HL-60 (cell line): Measurements from ENCODE around the gene PASK.

Experiments
- GABPA ChIP-seq: IDR thresholded peaks from 2 replicates; pipeline ENCODE4 v1.6.1; 2012; ENCODE audit warnings: low read depth
- POLR2AphosphoS5 ChIP-seq: IDR thresholded peaks from 2 replicates; pipeline ENCODE4 v1.6.1; 2012; ENCODE audit warnings: low read depth
- TF ChIP-seq, protein P1 (sequence below): IDR thresholded peaks from one replicate; pipeline ENCODE4 v1.5.1; 2011; ENCODE audit warnings: low read length, control low read depth, inconsistent platforms; ENCODE audit not compliant: insufficient read depth
- TF ChIP-seq, protein P2 (sequence below): IDR thresholded peaks from 2 replicates; pipeline ENCODE4 v1.6.1; 2012; ENCODE audit warnings: low read depth; ENCODE audit not compliant: insufficient replicate concordance

DNA sequence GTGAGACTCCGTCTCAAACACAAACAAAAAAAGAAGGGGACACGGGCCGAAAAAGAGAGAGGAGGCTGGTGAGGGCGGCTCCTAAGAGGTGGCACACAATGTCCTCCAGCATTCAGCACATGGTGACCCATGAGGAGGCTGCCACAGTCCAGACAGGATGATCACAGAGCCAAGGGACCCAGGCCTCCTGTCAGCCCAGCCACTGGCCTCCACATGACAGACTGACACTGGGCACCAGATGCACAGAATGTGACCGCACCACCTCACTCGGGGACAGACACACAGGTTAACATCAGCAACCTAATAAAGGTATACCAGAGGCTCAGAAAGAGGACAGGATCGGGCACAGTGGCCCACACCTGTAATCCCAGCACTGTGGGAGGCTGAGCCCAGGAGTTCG, 21.0 kb downstream of the PASK start:
- TF ChIP-seq, protein P1, sequence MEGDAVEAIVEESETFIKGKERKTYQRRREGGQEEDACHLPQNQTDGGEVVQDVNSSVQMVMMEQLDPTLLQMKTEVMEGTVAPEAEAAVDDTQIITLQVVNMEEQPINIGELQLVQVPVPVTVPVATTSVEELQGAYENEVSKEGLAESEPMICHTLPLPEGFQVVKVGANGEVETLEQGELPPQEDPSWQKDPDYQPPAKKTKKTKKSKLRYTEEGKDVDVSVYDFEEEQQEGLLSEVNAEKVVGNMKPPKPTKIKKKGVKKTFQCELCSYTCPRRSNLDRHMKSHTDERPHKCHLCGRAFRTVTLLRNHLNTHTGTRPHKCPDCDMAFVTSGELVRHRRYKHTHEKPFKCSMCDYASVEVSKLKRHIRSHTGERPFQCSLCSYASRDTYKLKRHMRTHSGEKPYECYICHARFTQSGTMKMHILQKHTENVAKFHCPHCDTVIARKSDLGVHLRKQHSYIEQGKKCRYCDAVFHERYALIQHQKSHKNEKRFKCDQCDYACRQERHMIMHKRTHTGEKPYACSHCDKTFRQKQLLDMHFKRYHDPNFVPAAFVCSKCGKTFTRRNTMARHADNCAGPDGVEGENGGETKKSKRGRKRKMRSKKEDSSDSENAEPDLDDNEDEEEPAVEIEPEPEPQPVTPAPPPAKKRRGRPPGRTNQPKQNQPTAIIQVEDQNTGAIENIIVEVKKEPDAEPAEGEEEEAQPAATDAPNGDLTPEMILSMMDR: no peak
- TF ChIP-seq, protein P2, sequence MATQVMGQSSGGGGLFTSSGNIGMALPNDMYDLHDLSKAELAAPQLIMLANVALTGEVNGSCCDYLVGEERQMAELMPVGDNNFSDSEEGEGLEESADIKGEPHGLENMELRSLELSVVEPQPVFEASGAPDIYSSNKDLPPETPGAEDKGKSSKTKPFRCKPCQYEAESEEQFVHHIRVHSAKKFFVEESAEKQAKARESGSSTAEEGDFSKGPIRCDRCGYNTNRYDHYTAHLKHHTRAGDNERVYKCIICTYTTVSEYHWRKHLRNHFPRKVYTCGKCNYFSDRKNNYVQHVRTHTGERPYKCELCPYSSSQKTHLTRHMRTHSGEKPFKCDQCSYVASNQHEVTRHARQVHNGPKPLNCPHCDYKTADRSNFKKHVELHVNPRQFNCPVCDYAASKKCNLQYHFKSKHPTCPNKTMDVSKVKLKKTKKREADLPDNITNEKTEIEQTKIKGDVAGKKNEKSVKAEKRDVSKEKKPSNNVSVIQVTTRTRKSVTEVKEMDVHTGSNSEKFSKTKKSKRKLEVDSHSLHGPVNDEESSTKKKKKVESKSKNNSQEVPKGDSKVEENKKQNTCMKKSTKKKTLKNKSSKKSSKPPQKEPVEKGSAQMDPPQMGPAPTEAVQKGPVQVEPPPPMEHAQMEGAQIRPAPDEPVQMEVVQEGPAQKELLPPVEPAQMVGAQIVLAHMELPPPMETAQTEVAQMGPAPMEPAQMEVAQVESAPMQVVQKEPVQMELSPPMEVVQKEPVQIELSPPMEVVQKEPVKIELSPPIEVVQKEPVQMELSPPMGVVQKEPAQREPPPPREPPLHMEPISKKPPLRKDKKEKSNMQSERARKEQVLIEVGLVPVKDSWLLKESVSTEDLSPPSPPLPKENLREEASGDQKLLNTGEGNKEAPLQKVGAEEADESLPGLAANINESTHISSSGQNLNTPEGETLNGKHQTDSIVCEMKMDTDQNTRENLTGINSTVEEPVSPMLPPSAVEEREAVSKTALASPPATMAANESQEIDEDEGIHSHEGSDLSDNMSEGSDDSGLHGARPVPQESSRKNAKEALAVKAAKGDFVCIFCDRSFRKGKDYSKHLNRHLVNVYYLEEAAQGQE: no peak
- TF ChIP-seq GABPA (no peak), POLR2AphosphoS5 (no peak)
